Measurements from ENCODE around the gene CLEC10A. TPM values are rescaled to one million over a fixed set of nuclear protein-coding genes. Genes with fewer than 3 reads are reported as not detected.
"Not testable (repeated sequence)": the region's sequence is repeated elsewhere in the genome, so short reads cannot be mapped to it uniquely, and the experiment has no call there.

Gene CLEC10A, protein sequence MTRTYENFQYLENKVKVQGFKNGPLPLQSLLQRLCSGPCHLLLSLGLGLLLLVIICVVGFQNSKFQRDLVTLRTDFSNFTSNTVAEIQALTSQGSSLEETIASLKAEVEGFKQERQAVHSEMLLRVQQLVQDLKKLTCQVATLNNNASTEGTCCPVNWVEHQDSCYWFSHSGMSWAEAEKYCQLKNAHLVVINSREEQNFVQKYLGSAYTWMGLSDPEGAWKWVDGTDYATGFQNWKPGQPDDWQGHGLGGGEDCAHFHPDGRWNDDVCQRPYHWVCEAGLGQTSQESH
- total RNA-seq (1 to 10 TPM in 1 of 2 donors, under 1 TPM in 1; 0.40 to 7.1 TPM), total RNA-seq (0 reads per million in 2 donors)

DNA sequence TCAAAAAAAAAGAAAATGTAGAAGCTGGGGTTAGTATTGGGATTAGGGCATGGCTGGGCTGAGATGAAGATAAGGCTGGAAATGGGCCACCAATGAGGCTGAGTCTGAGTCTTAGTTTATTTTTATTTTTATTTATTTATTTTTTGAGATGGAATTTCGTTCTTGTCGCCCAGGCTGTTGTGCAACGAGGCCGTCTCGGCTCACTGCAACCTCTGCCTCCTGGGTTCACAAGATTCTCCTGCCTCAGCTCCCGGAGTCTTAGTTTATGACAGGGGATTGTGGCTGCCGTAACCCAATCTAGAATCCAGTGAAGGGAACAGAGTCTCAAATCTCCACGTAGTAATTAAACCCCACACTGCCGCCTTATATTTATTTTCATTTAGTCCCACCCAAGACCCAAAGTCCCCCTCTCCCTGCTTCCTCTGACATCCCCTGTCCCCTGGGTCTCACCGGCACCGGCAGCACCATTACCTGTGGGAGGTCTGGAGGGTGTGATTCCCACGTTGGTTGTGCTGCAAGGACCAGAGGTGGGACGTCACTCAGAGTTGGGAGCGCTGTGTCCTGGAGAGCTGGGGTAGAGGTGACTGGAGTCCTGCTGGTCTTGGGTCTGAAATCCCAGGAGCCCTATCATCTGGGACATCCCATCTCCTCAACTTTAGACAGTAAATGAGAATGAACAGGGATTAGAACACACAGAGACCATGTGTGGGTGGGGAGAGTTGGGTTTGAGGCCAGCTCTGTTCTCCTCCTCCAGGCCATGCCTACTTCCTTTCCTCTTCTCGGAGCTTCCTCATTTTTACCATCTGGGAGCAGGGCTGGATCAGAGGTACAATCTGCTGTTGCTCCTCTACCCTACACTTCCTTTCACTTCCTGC lies at the start of gene CLEC10A:
Gene CLEC10A (minus strand): TSS at position 671 of the 875 bp plus-strand sequence. CDS start 1,439 bp downstream, outside the sequence.
- peaks cover 5% of the 10 kb centered on the region for H3K27me3 Mint-ChIP-seq
- H3K27ac Mint-ChIP-seq: no peak within 1 kb of the TSS
- no peak within 1 kb of the TSS for H3K4me3 Mint-ChIP-seq
- peaks cover 37% of the 10 kb centered on the region for H3K4me1 Mint-ChIP-seq
- H3K36me3 Mint-ChIP-seq (ENCODE audit: low read depth): peaks cover 4% of the 10 kb centered on the region
- no peak for DNase-seq
- H3K9me3 ChIP-seq (ENCODE audit: control insufficient read depth, low read length, poor library complexity, severe bottlenecking): peaks cover 3% of the 10 kb centered on the region
- ATAC-seq: no peak

DNA sequence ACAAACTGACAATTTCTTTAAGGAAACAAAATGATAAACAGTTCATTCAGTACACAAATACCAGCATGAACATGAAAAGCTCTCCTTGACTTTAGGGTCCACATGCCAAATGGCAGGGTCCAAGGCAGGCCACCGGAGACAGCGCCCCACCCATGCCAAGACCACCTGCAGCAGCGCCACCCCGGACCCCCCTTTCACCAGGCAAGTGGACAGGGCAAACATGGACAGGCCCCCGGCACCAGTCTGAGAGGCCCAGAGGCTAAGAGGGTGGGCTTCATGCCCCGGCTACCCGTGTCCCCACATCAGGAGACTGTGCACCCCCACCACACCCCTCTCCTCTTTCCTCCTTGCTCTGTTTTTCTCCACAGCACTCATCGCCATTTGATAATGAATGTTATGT lies 49.3 kb upstream of the CLEC10A start:
- no peaks in the 10 kb centered on the region for H3K9me3 ChIP-seq (ENCODE audit: control insufficient read depth, low read length, poor library complexity, severe bottlenecking)
- DNase-seq (no peak), ATAC-seq (no peak)
- H3K36me3 Mint-ChIP-seq (ENCODE audit: low read depth): no peaks in the 10 kb centered on the region
- H3K4me1 Mint-ChIP-seq: peaks cover 16% of the 10 kb centered on the region
- no peak overlapping the region for H3K27ac Mint-ChIP-seq
- H3K27me3 Mint-ChIP-seq: no peaks in the 10 kb centered on the region
- H3K4me3 Mint-ChIP-seq: no peak overlapping the region

DNA sequence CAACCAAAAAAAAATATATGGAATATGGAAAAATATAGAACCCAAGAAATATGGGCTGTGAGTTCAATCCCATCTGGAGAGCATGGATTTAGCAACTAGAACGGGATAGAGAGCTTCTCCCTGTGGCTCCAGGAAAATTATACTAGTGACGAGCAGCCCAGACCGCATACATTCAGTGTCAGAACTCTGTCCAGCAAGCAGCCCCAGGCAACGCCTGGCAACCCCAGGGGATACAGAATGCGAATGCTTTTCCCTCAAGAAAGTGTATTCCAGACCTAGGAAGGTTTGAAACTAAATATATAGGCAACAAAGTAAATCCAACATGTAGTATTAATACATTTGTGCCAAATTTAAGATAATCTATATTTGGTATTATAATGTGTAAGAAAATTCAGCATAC lies 48.1 kb upstream of the CLEC10A start:
- Mint-ChIP-seq H3K4me1 (peaks cover 13% of the 10 kb centered on the region), H3K4me3 (no peak overlapping the region), H3K27ac (no peak overlapping the region), H3K27me3 (peaks cover 4% of the 10 kb centered on the region), H3K36me3 (ENCODE audit: low read depth) (no peaks in the 10 kb centered on the region)
- DNase-seq (no peak), ATAC-seq (no peak)
- no peaks in the 10 kb centered on the region for H3K9me3 ChIP-seq (ENCODE audit: control insufficient read depth, low read length, poor library complexity, severe bottlenecking)

GRCh38 chr17:7127501-7127900 lies 47.5 kb upstream of the CLEC10A start:
- not testable (repeated sequence) for H3K27me3 Mint-ChIP-seq

DNA sequence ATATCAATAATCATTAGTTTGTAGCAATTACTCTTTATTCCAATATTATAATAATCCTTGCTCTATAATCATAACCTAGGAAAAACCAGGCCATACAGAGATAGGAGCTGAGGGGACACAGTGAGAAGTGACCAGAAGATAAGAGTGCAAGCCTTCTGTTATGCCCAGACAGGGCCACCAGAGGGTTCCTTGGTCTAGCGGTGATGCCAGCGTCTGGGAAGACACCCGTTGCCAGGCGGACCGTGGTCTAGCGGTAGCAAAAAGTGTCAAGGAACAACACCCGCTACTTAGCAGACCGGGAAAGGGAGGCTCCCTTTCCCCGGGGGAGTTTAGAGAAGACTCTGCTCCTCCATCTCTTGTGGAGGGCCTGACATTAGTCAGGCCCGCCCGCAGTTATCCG lies 46.3 kb upstream of the CLEC10A start:
- not testable (repeated sequence) for ATAC-seq; H3K27me3 Mint-ChIP-seq; H3K9me3 ChIP-seq (ENCODE audit: control insufficient read depth, low read length, poor library complexity, severe bottlenecking); DNase-seq; H3K4me1 Mint-ChIP-seq; H3K27ac Mint-ChIP-seq; H3K4me3 Mint-ChIP-seq; H3K36me3 Mint-ChIP-seq (ENCODE audit: low read depth)

More at GRCh38 chr17:7127501-7127900, 47.5 kb upstream of the CLEC10A start:
- H3K4me3 Mint-ChIP-seq; H3K36me3 Mint-ChIP-seq (ENCODE audit: low read depth); DNase-seq; ATAC-seq; H3K27ac Mint-ChIP-seq; H3K9me3 ChIP-seq (ENCODE audit: control insufficient read depth, low read length, poor library complexity, severe bottlenecking); H3K4me1 Mint-ChIP-seq: not testable (repeated sequence)

GRCh38 chr17:7124923-7125322 lies 44.9 kb upstream of the CLEC10A start:
- no peak for ATAC-seq
- Mint-ChIP-seq H3K4me1 (peaks cover 2% of the 10 kb centered on the region), H3K4me3 (no peak overlapping the region), H3K27ac (no peak overlapping the region), H3K27me3 (peaks cover 24% of the 10 kb centered on the region), H3K36me3 (ENCODE audit: low read depth) (peaks cover 2% of the 10 kb centered on the region)
- DNase-seq: no peak
- H3K9me3 ChIP-seq (ENCODE audit: control insufficient read depth, low read length, poor library complexity, severe bottlenecking): no peaks in the 10 kb centered on the region

DNA sequence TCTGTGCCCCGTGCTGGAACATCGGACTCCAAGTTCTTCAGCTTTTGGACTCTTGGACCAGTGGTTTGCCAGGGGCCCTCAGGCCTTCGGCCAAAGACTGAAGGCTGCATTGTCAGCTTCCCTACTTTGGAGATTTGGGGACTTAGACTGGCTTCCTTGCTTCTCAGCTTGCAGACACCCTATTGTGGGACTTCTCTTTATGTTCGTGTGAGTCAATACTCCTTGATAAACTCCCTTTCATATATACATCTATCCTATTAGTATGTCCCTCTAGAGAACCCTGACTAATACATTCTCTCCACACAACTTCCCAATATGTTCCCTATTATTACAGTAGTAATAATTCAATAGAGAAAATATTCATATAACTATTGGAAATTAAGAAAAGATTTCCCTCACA lies 43.8 kb upstream of the CLEC10A start:
- H3K27me3 Mint-ChIP-seq: peaks cover 33% of the 10 kb centered on the region
- peaks cover 2% of the 10 kb centered on the region for H3K36me3 Mint-ChIP-seq (ENCODE audit: low read depth)
- DNase-seq (no peak), ATAC-seq (no peak)
- H3K4me1 Mint-ChIP-seq: peaks cover 2% of the 10 kb centered on the region
- H3K4me3 Mint-ChIP-seq: no peak overlapping the region
- H3K9me3 ChIP-seq (ENCODE audit: control insufficient read depth, low read length, poor library complexity, severe bottlenecking): no peaks in the 10 kb centered on the region
- no peak overlapping the region for H3K27ac Mint-ChIP-seq

DNA sequence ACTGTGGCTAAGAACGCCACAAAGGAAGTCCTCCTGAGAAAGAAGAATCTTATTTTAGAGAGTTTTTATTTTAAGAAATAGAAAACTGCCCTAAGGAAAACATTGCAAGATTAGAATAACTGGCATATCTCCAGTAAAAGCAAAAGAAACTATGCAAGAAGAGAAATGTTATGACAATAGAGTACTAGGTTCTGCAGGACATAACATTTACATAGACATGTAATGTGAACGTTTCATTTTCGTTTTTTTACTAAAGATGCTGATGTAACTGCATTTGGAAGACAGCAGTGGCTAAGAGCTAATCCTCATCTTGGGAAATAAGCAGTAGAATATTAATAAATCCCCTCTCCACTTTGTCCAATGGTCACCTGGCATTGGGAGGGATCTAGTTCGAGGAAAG lies 42.3 kb upstream of the CLEC10A start:
- ATAC-seq (no peak), DNase-seq (no peak)
- no peaks in the 10 kb centered on the region for H3K9me3 ChIP-seq (ENCODE audit: control insufficient read depth, low read length, poor library complexity, severe bottlenecking)
- H3K4me1 Mint-ChIP-seq: peaks cover 2% of the 10 kb centered on the region
- peaks cover 33% of the 10 kb centered on the region for H3K27me3 Mint-ChIP-seq
- peaks cover 2% of the 10 kb centered on the region for H3K36me3 Mint-ChIP-seq (ENCODE audit: low read depth)
- no peak overlapping the region for H3K27ac Mint-ChIP-seq
- no peak overlapping the region for H3K4me3 Mint-ChIP-seq

GRCh38 chr17:7120635-7121034 lies 40.6 kb upstream of the CLEC10A start:
- H3K27me3 Mint-ChIP-seq: peaks cover 33% of the 10 kb centered on the region
- not testable (repeated sequence) for DNase-seq; H3K9me3 ChIP-seq (ENCODE audit: control insufficient read depth, low read length, poor library complexity, severe bottlenecking); H3K27ac Mint-ChIP-seq; H3K36me3 Mint-ChIP-seq (ENCODE audit: low read depth); ATAC-seq; H3K4me3 Mint-ChIP-seq; H3K4me1 Mint-ChIP-seq

- no peak overlapping the region for H3K4me3 Mint-ChIP-seq
- no peaks in the 10 kb centered on the region for H3K9me3 ChIP-seq (ENCODE audit: control insufficient read depth, low read length, poor library complexity, severe bottlenecking)
- DNase-seq (no peak), ATAC-seq (no peak)
- no peak overlapping the region for H3K27ac Mint-ChIP-seq
- H3K4me1 Mint-ChIP-seq: peaks cover 2% of the 10 kb centered on the region
- H3K27me3 Mint-ChIP-seq: peaks cover 33% of the 10 kb centered on the region
- peaks cover 2% of the 10 kb centered on the region for H3K36me3 Mint-ChIP-seq (ENCODE audit: low read depth)
Measured at GRCh38 chr17:7120123-7120522, 40.1 kb upstream of the CLEC10A start.

DNA sequence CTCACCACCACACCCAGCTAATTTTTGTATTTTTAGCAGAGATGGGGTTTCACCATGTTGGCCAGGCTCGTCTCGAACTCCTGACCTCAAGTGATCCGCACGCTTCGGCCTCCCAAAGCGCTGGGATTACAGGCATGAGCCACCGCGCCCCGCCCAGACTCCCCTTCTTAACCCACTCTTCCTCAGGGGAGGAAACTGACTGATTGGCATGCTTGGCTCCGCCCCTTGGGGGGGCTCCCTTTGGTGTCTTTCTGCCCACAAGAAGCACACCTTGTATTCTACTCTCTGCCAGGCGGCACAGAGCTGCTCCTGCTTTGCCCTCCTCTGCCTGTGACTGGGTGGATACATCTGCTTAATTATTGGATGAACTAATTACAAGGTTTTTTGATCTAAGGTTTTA lies 39.3 kb upstream of the CLEC10A start:
- Mint-ChIP-seq H3K27ac (no peak overlapping the region), H3K4me1 (peaks cover 2% of the 10 kb centered on the region), H3K27me3 (peaks cover 33% of the 10 kb centered on the region), H3K4me3 (no peak overlapping the region), H3K36me3 (ENCODE audit: low read depth) (peaks cover 2% of the 10 kb centered on the region)
- no peak for ATAC-seq
- no peak for DNase-seq
- no peaks in the 10 kb centered on the region for H3K9me3 ChIP-seq (ENCODE audit: control insufficient read depth, low read length, poor library complexity, severe bottlenecking)

- Mint-ChIP-seq H3K27me3 (peaks cover 10% of the 10 kb centered on the region), H3K4me3 (no peak overlapping the region), H3K27ac (no peak overlapping the region), H3K4me1 (peaks cover 2% of the 10 kb centered on the region), H3K36me3 (ENCODE audit: low read depth) (no peaks in the 10 kb centered on the region)
- DNase-seq (no peak), ATAC-seq (no peak)
- H3K9me3 ChIP-seq (ENCODE audit: control insufficient read depth, low read length, poor library complexity, severe bottlenecking): no peaks in the 10 kb centered on the region
Measured at GRCh38 chr17:7114875-7115614, 35.0 kb upstream of the CLEC10A start.

- H3K36me3 Mint-ChIP-seq (ENCODE audit: low read depth): peaks cover 2% of the 10 kb centered on the region
- no peak for DNase-seq
- no peaks in the 10 kb centered on the region for H3K9me3 ChIP-seq (ENCODE audit: control insufficient read depth, low read length, poor library complexity, severe bottlenecking)
- no peak within 1 kb of the TSS for H3K4me3 Mint-ChIP-seq
- ATAC-seq: no peak
- H3K27ac Mint-ChIP-seq: no peak within 1 kb of the TSS
- H3K27me3 Mint-ChIP-seq: peaks cover 9% of the 10 kb centered on the region
- peaks cover 9% of the 10 kb centered on the region for H3K4me1 Mint-ChIP-seq
Measured at GRCh38 chr17:7114241-7114874, 34.3 kb upstream of the CLEC10A start, which contains the start of gene ASGR2. Gene ASGR2, minus strand, starts transcription at chr17:7114822. Its CDS starts 582 bp downstream, at chr17:7114240.

Data from T-helper 17 cell (primary cell).